K562 (cell line): ENCODE measurements around the gene ARMS2. TPM values are rescaled to one million over a fixed set of nuclear protein-coding genes. Genes with fewer than 3 reads are reported as not detected.

Experiments used
- ATAC-seq: fragments of 200-7000 bp; cut with Tn5 transposase; 3 replicates; pipeline ENCODE4 v1.9.1; 2020; ENCODE audit warnings: moderate library complexity
- BruUV-seq: library from RNA; stranded (reverse); fragments of 400-500 nt; replicated peaks from 2 replicates; lab custom pipeline; 2021; lab: Mats Ljungman, UMichigan
- CTCF ChIA-PET: fragments of 300-600 bp; formaldehyde crosslinking; extraction: SDS; loops from one replicate; lab custom pipeline; 2021; ENCODE audit warnings: low intra/inter-chr PET ratio; lab: Yijun Ruan, JAX
- POLR2A ChIA-PET: fragments of 300-600, 350-650 bp; sonication (Branson Sonifier 250); formaldehyde crosslinking; extraction: SDS; loops from one replicate; lab custom pipeline; 2021; ENCODE audit warnings: antibody characterized with exemption, inconsistent platforms; lab: Yijun Ruan, JAX
- DNase-seq, 4 experiments: peaks; one replicate each; pipeline versions ENCODE4 v3.0.0 to v3.0.0-alpha.2; 2011 to 2018; ENCODE audit warnings: low spot score in 3 of 4, mixed read lengths in 3 of 4; ENCODE audit errors: extremely low read depth in 1 of 4
- FAIRE-seq: peaks from 2 replicates; lab custom pipeline; 2011; peaks lifted over from hg19 to GRCh38; lab: Jason Lieb, UNC
- H2AFZ ChIP-seq: 2 replicates; pipeline ENCODE4 v1.6.0; 2011; ENCODE audit warnings: low read depth, low read length, control low read depth, inconsistent platforms
- H3K27ac ChIP-seq: fragments of 200-600 bp; 3 replicates; pipeline ENCODE4 v1.8.0; 2011; ENCODE audit warnings: low read depth, mild to moderate bottlenecking, control low read depth, inconsistent platforms, low read length, moderate library complexity, mixed read lengths; ENCODE audit errors: extremely low read depth
- H3K27me3 ChIP-seq, 2 experiments: fragments of 300-600 bp in 1 of 2; 2 replicates in 1 of 2; 3 replicates in 1 of 2; pipeline versions ENCODE4 v1.6.0 to v1.8.0; 2011; ENCODE audit warnings: inconsistent platforms in 2 of 2, low read length in 2 of 2, mild to moderate bottlenecking in 1 of 2, mixed read lengths in 1 of 2, moderate library complexity in 1 of 2; ENCODE audit not compliant: control insufficient read depth in 2 of 2, insufficient read depth in 2 of 2
- H3K36me3 ChIP-seq: fragments of 300-600 bp; 3 replicates; pipeline ENCODE4 v1.8.0; 2011; ENCODE audit warnings: mild to moderate bottlenecking, low read length, inconsistent platforms; ENCODE audit not compliant: control insufficient read depth, insufficient read depth
- H3K4me1 ChIP-seq, 2 experiments: fragments of 200-600 bp in 1 of 2; replicated peaks in 1 of 2; 2 replicates in 1 of 2; 3 replicates in 1 of 2; pipeline versions ENCODE4 v1.5.1 to v1.8.0; 2011; ENCODE audit warnings: inconsistent platforms in 2 of 2, low read length in 2 of 2, mild to moderate bottlenecking in 1 of 2, mixed read lengths in 1 of 2, moderate library complexity in 1 of 2; ENCODE audit not compliant: control insufficient read depth in 2 of 2, insufficient read depth in 2 of 2
- H3K4me2 ChIP-seq: 2 replicates; pipeline ENCODE4 v1.6.1; 2011; ENCODE audit warnings: low read length, control low read depth, inconsistent platforms, mixed read lengths; ENCODE audit not compliant: insufficient read depth
- H3K4me3 ChIP-seq: fragments of 200-600 bp; sonication (generic), shearing (Covaris generic); 2 replicates; pipeline ENCODE4 v1.5.1; 2016; ENCODE audit warnings: control low read depth, inconsistent platforms
- H3K79me2 ChIP-seq: fragments of 200-600 bp; 3 replicates; pipeline ENCODE4 v1.8.0; 2011; ENCODE audit warnings: low read length, inconsistent platforms; ENCODE audit not compliant: control insufficient read depth, insufficient read depth
- H3K9ac ChIP-seq, 2 experiments: 2 replicates each; pipeline versions ENCODE4 v1.6.0 to v1.6.1; 2011; ENCODE audit warnings: low read depth in 2 of 2, low read length in 2 of 2, control low read depth in 1 of 2, inconsistent platforms in 1 of 2, mild to moderate bottlenecking in 1 of 2, mixed read lengths in 1 of 2; ENCODE audit not compliant: insufficient read depth in 1 of 2
- H3K9me1 ChIP-seq: one replicate; pipeline ENCODE4 v1.6.0; 2011; ENCODE audit warnings: inconsistent platforms, mild to moderate bottlenecking, low read length, moderate library complexity; ENCODE audit not compliant: control insufficient read depth, insufficient read depth
- H3K9me3 ChIP-seq: replicated peaks from 2 replicates; pipeline ENCODE4 v1.5.1; 2011; ENCODE audit warnings: low read depth, low read length, inconsistent platforms; ENCODE audit not compliant: control insufficient read depth, insufficient read depth
- H4K20me1 ChIP-seq: replicated peaks from 2 replicates; pipeline ENCODE4 v1.6.1; 2011; ENCODE audit warnings: low read length, inconsistent platforms, mixed read lengths; ENCODE audit not compliant: control insufficient read depth, insufficient read depth
- ADNP ChIP-seq: fragments of 200-800 bp; sonication (Bioruptor generic); IDR thresholded peaks from 2 replicates; pipeline ENCODE4 v1.6.1; 2016; ENCODE audit warnings: missing genetic modification characterization, missing compliant biosample characterization
- ARID4B ChIP-seq: sonication (generic); formaldehyde crosslinking; IDR thresholded peaks from 2 replicates; pipeline ENCODE4 v1.8.0; 2022; ENCODE audit warnings: mild to moderate bottlenecking, missing genetic modification reagents
- ILF3 ChIP-seq: fragments of 450-650 bp; IDR thresholded peaks from 2 replicates; pipeline ENCODE4 v1.6.1; 2018; ENCODE audit warnings: antibody characterized with exemption, mild to moderate bottlenecking, moderate library complexity, borderline replicate concordance
- KLF6 ChIP-seq: fragments of 250-450 bp; sonication (Bioruptor Pico); IDR thresholded peaks from 2 replicates; pipeline ENCODE4 v1.4.0; 2020; ENCODE audit warnings: mild to moderate bottlenecking, moderate library complexity, borderline replicate concordance
- MLX ChIP-seq, 2 experiments: fragments of 450-650 bp in 1 of 2; sonication (generic) in 1 of 2; formaldehyde crosslinking; conservative IDR thresholded peaks; 2 replicates each; pipeline versions ENCODE4 v1.4.0 to v1.8.1; 2020 to 2022; ENCODE audit warnings: mild to moderate bottlenecking in 1 of 2, missing genetic modification reagents in 1 of 2
- POLR2AphosphoS5 ChIP-seq: IDR thresholded peaks from 2 replicates; pipeline ENCODE4 v1.6.1; 2011; ENCODE audit warnings: mild to moderate bottlenecking, low read depth, low read length, moderate library complexity; ENCODE audit not compliant: control insufficient read depth, insufficient read depth
- RERE ChIP-seq: sonication (generic); formaldehyde crosslinking; IDR thresholded peaks from 2 replicates; pipeline ENCODE4 v1.8.0; 2023; ENCODE audit warnings: missing genetic modification reagents, mild to moderate bottlenecking, borderline replicate concordance
- WGBS: fragments of 100-300 bp; shearing (Covaris generic); methylation state at CpG from one replicate; pipeline ENCODE4 v1.1.6; 2016; ENCODE audit warnings: low coverage, mixed read lengths; ENCODE audit not compliant: insufficient coverage; ENCODE audit errors: missing lambda C conversion rate; 5-methylcytosine and 5-hydroxymethylcytosine counted together
- in situ Hi-C: fragments of 300-500 bp; cut with MboI; formaldehyde crosslinking; loops from 4 replicates; pipeline ENCODE4 v1.15.0; 2018; ENCODE audit warnings: inconsistent platforms, mixed read lengths
- intact Hi-C: fragments of 100-400 bp; cut with micrococcal nuclease; formaldehyde crosslinking; loops from 2 replicates; pipeline ENCODE4 v1.14.2; 2022
- polyA plus RNA-seq, 8 experiments: library from polyadenylated mRNA; depleted of rRNA in 4 of 8; stranded (reverse) in 5 of 8; unstranded in 3 of 8; fragments of >200 nt; fragmentation: Nextera tagmentation in 2 of 8; fragmentation: Illumina TruSeq in 1 of 8; extraction: Ambion mirVana in 2 of 8; extraction: Trizol in 1 of 8; gene quantifications; 2 replicates each; pipeline versions ENCODE4 v1.2.1 to v1.2.3, GENCODE V29; 2011 to 2014; ENCODE audit warnings: inconsistent platforms in 1 of 8, missing spikeins in 1 of 8
- total RNA-seq, 7 experiments: library from RNA; depleted of rRNA in 6 of 7; stranded (reverse); fragments of >200 nt in 6 of 7; fragmentation: Illumina TruSeq in 2 of 7; extraction: Trizol in 2 of 7; gene quantifications; 2 replicates each; pipeline versions ENCODE4 v1.2.1 to v1.2.3, GENCODE V29; 2011 to 2021; ENCODE audit warnings: low replicate concordance in 1 of 7
- TF ChIP-seq, protein P1 (sequence below): fragments of 250-450 bp; sonication (Bioruptor Pico); IDR thresholded peaks from 2 replicates; pipeline ENCODE4 v1.4.0; 2020; ENCODE audit warnings: mild to moderate bottlenecking, moderate library complexity

The ARMS2 gene
- total and polyA plus RNA-seq, 9 of the 15 experiments (the other 6 are each of a cell fraction or from before 2014, with no cell fraction given), result not detected

DNA sequence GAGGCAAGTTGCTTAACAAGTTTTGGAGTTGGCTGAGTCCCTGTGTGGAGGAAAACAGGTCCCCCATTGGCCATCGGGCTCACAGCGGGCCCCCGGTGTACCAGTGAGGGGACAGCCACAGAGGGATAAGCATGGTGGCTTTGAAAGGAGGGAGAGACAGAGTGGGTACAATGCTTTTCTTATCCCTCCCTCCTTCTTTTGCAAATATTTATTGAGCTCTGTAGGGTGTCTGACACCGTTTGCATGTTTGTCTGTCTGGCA lies 9.7 kb downstream of the ARMS2 start (continued):
- TF ChIP-seq MLX (CRISPR knock-in tag; conservative IDR thresholded peaks at IDR 0.05), result no peak
- TF ChIP-seq ADNP, result no peak
- TF ChIP-seq, protein P1, sequence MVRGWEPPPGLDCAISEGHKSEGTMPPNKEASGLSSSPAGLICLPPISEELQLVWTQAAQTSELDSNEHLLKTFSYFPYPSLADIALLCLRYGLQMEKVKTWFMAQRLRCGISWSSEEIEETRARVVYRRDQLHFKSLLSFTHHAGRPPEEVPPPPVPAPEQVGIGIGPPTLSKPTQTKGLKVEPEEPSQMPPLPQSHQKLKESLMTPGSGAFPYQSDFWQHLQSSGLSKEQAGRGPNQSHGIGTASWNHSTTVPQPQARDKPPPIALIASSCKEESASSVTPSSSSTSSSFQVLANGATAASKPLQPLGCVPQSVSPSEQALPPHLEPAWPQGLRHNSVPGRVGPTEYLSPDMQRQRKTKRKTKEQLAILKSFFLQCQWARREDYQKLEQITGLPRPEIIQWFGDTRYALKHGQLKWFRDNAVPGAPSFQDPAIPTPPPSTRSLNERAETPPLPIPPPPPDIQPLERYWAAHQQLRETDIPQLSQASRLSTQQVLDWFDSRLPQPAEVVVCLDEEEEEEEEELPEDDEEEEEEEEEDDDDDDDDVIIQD (CRISPR knock-in tag), result no peak

GRCh38 chr10:122464586-122464985 lies 10.1 kb downstream of the ARMS2 start:
- H3K36me3 ChIP-seq, result no peaks in the 10 kb centered on the region
- H3K27ac ChIP-seq, result no peak overlapping the region
- H3K79me2 ChIP-seq, result no peaks in the 10 kb centered on the region
- no peaks in the 10 kb centered on the region for H3K9me1 ChIP-seq
- under 1% methylated on average over 9 of the region's 11 CpGs for WGBS
- H3K9me3 ChIP-seq, result no peaks in the 10 kb centered on the region
- H3K27me3 ChIP-seq, result peaks cover 0 to 34% of the 10 kb centered on the region in 2 experiments; a peak in 3 of 5 replicates
- no peaks in the 10 kb centered on the region for H3K4me1 ChIP-seq
- H3K4me2 ChIP-seq, result no peak overlapping the region
- no peak overlapping the region for H3K9ac ChIP-seq
- no peak overlapping the region for H3K4me3 ChIP-seq
- POLR2A ChIA-PET, result no interaction called here
- DNase-seq (no peak), FAIRE-seq (no peak), ATAC-seq (no peak)
- in situ Hi-C loops, result no loop called here
- CTCF ChIA-PET, result no interaction called here
- H2AFZ ChIP-seq, result no peak overlapping the region
- no TSS peak for BruUV-seq
- intact Hi-C loops, result no loop called here
- no peaks in the 10 kb centered on the region for H4K20me1 ChIP-seq
- TF ChIP-seq KLF6 (CRISPR knock-in tag) (no peak), ILF3 (no peak), RERE (CRISPR knock-in tag) (no peak), ARID4B (CRISPR knock-in tag) (no peak), POLR2AphosphoS5 (no peak)
